Choroid plexus epithelial cell (primary cell): ENCODE results near the gene ZCCHC17.

Experiments
- DNase-seq: peaks from one replicate; pipeline ENCODE4 v3.0.0-alpha.2; 2010; ENCODE audit warnings: low read depth
- H3K4me3 ChIP-seq: 2 replicates; pipeline ENCODE4 v1.5.1; 2011; ENCODE audit warnings: low read depth, mild to moderate bottlenecking, control low read depth, low read length, moderate library complexity
- CTCF ChIP-seq: conservative IDR thresholded peaks from 2 replicates; pipeline ENCODE4 v1.5.1; 2011; ENCODE audit warnings: low read depth, mild to moderate bottlenecking, control low read depth, inconsistent platforms, low read length, moderate library complexity

Gene ZCCHC17

GRCh38 chr1:31368611-31369107 lies 71.8 kb downstream of the ZCCHC17 start:
- H3K4me3 ChIP-seq, result no peak overlapping the region
- DNase-seq, result no peak
- TF ChIP-seq CTCF, result no peak

- no peak overlapping the region for H3K4me3 ChIP-seq
- TF ChIP-seq CTCF, result no peak
- no peak for DNase-seq
Measured at GRCh38 chr1:31370021-31370420, 73.2 kb downstream of the ZCCHC17 start.

- DNase-seq, result no peak
- no peak for TF ChIP-seq CTCF
- no peak overlapping the region for H3K4me3 ChIP-seq
Measured at GRCh38 chr1:31370565-31370964, 73.7 kb downstream of the ZCCHC17 start.

GRCh38 chr1:31371121-31371959 lies 74.5 kb downstream of the ZCCHC17 start:
- no peak for TF ChIP-seq CTCF
- no peak for DNase-seq
- no peak overlapping the region for H3K4me3 ChIP-seq

- no peak for DNase-seq
- TF ChIP-seq CTCF, result no peak
- H3K4me3 ChIP-seq, result no peak overlapping the region
Measured at GRCh38 chr1:31372051-31372450, 75.2 kb downstream of the ZCCHC17 start.

- no peak for TF ChIP-seq CTCF
- H3K4me3 ChIP-seq, result peak overlapping the region; percentile 60
- DNase-seq, result no peak
Measured at GRCh38 chr1:31372751-31373055, 75.9 kb downstream of the ZCCHC17 start.
